ENCODE data around the gene TRIP10.

Gene TRIP10

DNA sequence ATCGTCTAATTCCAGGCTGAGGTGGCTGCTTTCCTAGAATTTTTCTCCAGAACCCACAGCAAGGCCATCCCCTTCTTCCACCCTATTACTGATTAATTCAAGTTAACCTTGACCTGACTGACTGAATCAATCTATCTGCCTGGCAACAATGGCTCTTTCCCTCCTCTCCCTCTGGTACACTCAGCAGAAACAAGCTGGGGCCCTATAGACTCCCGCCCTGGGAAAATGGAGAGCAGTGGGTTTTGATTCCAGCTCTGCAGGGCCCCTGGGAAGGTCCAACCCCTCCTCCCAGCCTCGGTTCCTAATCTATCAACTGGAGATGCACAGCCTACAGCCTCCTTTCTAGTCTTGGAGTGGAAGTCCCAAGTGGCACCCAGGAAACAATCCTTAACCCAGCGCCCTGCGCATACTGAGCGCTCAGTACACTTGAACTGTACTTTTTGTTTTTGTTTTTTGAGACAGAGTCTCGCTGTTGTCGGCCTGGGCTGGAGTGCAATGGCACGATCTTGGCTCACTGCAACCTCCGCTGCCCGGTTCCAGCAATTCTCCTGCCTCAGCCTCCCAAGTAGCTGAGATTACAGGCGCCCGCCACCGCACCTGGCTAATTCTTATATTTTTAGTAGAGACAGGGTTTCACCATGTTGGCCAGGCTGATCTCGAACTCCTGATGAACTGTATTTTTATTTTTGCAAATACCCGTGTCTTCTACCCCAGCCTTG lies 13.8 kb upstream of the TRIP10 start:
- DNase-seq (ENCODE audit: low read depth), result no peak

DNA sequence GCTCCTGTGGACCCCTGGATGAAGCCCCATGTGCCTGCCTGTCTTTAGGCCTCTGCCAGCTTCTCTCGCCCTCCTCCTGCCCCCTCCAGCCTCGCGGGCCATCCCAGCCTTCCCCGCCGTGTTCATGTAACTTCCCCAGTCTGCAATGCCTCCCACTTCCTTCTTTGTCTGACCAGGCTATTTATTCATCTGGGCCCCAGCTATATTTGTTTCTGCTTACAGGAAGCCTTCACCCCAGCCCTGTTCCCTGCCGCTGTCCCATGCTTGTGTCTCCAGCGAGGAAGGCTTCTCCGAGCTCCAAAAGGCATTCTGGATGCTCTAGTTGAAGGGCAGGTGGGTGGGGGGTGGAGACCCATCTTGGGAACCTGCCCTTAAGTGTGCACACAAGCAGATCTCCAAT lies 11.1 kb upstream of the TRIP10 start:
- no peak for DNase-seq (ENCODE audit: low read depth)

DNA sequence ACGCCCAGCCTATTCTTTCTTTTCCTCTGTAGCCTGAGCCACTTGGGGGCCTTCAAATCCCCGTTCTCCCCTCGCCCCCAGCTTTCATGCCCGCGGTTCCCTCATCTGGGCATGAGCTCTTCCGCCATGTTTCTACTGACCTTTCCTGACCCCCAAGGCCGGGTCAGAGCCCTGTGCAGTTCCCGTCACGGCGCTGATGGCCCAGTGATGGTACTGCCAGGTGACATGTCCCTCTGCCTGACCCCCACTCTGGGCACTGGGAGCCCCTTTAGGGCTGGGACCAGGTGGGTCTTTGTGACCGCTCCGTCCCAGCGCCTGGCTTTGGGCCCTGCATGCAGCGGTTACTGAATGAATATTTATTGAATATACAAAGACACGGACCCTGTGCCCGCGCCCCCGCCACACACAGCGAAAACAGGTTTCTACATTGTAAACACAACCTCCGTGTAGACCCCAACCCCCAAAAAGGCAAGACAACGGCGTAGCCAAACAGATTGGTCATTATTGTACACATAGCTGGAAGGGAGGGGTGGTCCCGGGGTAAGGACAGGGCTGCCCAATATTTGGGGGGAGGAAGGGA lies 9.8 kb upstream of the TRIP10 start:
- no peak for DNase-seq (ENCODE audit: low read depth)

DNA sequence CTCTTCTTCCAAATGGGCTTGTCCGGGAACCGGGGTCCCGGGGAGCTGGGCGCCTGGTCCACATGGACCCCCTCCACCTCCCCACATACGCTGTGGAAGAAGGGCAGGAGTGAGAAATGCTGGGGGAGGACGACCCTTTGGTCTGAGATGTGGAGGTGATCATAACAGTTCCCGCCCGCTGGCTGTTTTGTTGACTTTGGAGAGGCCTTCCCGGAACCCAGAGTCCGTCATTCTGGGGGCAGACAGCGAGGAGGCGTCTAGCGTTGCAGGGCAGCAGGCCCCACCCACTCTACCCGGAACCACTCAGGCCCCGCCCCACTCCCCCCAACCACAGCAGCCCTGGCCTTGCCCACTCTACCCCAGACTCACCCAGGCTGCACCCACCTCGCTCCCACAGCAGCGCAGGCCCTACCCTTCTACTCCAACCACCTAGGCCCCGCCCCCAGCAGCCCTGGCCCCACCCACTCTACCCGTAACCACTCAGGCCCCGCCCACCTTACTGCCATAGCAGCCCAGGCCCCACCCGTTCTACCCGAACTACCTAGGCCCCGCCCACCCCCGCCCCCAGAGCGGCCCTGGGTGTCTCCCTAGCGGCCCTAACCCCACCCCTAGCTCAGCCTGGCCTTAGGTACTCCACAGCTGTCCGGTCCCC lies 9.2 kb upstream of the TRIP10 start:
- no peak for DNase-seq (ENCODE audit: low read depth)

DNA sequence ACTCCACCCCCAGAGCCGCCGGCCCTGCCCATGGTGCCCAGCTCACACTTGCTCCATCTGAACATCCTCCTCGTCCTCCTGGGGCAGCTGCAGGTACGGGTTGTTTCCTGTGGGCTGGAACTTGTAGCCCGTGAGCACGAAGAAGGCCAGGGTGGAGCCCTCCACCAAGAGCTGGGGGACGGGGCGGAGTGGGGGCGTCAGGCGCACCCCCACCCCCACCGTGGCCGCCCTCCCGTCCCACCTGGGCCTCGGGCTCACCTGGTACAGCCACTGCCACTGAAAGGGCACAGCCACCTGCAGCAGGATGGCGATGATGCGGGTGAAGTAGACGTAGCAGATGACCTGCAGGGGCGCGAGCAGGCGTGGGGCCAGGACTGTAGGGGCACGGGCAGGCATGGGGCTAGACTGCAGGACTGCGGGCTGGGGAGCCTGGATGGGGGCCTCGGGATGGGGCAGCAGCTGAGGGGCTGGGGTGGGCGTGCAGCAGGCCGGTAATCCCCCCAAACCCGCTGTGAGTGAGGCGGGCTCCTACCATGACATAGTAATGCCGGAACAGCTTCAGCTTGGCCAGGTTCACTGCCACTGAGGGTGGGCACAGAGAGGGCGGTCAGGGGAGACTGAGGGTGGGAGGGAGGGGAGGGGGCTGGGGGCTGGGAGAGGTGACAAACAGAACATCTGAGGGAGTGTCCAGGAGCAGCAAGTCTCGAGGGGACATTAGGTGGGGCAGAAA lies 8.4 kb upstream of the TRIP10 start:
- DNase-seq (ENCODE audit: low read depth), result no peak

DNA sequence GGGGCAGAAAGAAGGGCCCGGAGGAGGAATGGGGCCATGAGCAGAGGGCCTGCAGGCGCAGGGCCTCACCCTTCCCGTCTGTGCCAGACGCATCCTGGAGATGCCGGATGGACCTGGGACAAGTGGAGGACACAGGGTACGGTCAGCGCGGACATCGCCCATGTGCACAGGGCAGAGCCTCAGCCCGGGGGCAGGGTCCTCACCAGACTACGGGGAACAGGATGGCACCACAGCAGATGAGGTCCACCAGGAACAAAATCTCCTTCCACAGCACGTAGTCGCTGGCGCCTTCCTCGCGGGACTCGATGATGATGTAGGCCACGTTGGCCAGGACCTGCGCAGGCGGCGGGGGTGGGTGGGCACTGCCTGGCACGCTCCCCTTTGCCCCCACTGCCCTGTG lies 7.7 kb upstream of the TRIP10 start:
- no peak for DNase-seq (ENCODE audit: low read depth)

DNA sequence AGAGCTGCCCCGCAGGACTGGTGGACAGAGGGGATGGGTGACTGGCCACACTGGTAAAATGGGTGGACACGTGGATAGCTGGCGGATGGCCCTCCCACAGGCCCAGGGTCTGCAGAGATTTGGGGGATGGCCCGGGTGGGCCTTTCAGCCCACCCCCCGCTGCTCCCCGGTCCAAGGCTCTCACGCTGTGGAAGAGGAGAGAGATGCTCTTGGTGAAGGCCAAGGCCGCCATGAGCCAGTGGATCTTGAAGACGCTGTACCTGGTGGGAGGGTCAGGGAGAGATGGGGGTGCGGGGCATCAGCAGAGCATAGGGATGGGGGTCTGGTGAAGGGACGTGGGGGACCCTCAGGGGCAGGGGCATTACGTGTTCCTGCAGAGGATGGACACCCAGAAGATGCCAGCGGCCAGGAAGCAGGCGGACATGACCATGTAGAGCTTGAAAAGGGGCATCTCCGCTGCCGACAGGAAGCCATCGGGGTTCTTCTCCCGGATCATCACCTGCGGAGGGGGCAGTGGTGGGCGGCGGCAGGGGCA lies 6.6 kb upstream of the TRIP10 start:
- no peak for DNase-seq (ENCODE audit: low read depth)

DNA sequence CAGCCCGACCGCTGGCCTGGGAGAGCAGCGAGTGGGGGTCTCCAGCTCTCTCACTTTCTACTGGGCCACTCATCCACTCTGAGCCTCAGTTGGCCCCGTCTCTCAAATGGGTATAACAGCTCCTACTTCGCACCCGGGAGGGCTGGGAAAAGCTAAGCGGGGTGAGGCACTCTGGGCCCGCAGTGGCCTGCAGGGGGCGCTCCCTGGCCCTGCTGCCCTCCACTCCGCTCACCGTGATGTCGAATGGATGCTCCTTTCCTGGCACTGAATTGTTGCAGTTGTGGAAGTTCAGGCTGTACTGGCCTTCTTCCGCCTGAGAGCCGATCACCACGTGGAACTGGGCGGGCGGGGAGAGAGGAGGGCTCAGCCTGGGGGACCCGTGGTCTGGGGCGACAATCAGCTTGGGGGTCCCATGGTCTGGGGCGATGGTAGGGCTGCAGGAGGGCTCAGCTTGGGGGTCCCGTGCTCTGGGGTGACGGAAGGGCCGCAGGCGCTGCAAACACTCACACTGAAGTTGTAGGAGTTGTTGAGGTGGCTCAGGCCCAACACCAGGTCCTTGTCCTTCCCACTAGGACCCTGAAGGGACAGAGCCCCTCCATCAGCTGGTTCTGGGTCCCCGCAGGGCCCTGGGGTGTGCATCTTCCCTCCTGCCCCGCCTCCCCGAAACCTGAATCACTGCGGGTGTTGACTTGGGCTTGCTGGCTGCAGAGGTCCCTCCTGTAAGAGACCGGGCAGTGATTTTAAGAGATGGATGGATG lies 6.0 kb upstream of the TRIP10 start:
- no peak for DNase-seq (ENCODE audit: low read depth)

DNA sequence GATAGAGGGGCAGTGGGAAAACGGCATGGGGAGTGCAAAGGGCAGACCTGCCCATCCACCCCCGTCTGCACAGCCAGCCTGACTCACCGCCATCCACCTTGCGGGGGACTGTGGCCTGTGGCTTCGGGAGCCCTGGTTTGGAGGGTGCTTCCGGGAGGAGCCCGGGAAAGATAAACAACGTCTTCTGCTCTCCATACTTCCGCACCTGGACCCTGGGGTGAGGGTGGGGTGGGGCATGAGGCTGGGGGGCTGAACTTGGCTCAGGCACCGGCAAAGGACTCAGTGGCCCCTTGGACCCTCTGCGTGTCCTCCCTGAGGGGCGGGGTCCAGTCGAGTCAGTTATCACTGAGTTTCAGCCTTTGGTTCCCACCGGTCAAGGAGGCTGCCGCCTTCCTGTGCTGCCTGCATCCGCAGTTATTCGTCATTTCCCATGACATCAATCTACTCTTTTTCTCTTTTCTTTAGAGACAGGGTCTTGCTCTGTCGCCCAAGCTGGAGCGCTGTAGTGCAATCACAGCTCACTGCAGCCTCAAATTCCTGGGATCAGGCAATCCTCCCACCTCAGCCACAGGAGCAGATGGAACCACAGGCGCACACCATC lies 5.3 kb upstream of the TRIP10 start:
- DNase-seq (ENCODE audit: low read depth), result no peak

DNA sequence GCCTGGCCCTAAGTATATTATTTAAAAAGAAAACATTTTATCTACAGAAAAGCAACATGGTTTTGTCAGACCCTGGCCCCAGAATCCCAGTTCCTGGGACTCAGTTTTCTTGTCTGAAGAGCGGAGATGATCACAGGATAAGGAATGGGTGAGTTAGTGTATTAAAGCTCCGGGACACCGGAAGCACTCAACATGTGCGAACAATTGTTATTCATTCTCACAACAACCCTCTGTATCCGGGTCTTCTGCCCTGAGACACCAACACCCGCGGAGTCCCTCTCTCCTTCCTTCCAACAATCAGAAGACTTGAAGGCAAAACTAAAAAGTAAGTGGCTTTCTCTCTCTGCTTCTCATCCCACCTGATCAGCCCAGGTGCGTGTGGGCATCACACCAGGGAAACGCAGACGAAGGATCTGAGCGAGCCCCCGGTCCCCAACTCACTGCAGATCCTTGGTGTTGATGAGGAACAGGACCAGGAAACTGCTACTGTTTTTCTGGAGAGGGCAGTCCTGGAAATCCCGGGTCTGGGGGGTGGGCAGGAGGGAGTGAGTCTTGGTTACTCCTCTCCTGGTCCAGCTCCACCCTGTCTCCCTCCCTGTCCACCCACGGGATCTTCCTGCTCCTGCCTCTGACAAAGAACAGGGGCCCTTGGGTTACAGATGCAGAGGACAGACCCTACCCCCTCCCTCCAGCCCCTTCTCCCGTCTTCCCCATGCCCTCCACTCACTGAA lies 4.1 kb upstream of the TRIP10 start:
- no peak for DNase-seq (ENCODE audit: low read depth)

DNA sequence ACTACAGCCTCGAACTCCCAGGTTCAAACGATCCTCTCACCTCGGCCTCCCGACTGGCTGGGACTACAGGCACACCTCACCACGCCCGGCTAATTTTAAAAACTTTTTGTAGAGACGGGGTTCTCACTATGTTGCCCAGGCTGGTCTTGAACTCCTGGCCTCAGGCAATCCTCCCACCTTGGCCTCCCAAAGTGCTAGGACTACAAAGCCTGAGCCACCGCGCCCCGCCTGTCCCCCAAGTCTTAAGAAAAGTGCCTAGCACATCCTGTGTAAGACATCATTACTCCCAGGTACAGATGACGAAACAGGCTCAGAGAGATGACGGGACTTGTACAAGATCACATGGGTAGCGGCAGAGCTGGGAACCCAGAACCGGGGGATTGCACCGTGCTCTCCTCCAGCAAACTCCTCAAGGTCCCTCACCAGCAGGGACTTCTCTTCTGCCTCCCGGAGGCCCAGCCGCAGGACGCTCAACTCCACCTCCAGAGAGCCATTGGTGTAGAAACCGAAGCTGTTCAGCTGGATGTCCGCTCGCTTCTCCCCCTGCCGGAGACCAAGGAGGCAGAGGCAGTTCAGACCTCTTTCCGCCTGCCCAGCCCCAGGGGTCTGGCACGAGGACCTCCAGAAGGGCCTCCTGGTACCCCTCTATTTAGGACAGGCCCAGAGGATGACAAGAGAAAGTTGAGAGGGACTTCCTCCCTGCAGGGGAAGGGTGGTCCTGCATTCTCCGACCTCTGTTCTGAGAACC lies 3.1 kb upstream of the TRIP10 start:
- DNase-seq (ENCODE audit: low read depth), result peak; percentile 47

DNA sequence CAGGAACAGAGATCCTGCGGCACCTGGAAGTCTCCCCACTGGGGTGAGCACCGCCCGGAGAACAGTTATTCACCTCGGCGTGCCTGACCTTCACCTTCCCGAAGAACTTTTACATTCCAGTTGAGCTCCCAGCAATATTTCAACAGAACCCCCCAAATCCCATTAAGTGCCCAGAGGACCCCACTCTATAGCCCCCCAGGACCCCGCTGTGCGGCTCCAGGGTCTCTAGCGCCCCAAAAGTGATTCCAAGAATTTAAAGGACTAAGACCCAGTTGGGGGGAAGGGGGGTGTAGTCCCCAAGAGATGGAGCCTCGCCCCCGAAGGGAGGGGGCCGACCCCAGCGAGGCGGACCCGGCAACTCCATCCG lies 2.6 kb upstream of the TRIP10 start:
- DNase-seq (ENCODE audit: low read depth), result no peak

DNA sequence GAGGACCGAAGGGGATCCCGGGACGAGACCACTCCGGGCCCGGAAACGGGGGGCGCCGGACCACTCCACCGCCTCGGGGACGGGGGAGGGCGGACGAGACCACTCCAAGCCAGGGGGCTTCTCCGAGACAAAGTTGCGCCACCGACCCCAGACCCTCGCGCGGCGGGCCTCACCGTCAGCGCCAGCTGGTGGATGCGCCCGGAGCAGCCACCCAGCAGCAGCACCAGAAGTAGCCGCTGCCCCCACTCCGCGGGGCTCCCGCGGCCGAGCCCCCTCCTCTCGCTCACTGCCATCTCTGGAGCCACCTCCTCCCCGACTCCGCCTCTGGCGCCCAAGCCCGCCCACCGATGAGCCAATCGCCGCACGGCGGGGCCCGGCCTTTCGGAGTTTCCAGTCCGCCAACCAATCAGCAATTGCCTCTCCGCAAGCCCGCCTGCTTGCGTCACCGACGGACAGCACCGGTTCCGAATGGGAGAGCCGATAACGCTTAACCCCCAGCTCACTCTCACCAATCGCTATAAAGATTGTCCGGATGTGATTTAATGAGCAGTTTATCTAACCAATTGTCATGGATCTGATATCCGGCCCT lies 2.1 kb upstream of the TRIP10 start, which contains the start of gene GPR108:
TSS of gene GPR108 (minus strand) at position 297 of the 589 bp plus-strand sequence. CDS start at position 293, 4 bp downstream.
- DNase-seq (ENCODE audit: low read depth), result peak; percentile 100

DNA sequence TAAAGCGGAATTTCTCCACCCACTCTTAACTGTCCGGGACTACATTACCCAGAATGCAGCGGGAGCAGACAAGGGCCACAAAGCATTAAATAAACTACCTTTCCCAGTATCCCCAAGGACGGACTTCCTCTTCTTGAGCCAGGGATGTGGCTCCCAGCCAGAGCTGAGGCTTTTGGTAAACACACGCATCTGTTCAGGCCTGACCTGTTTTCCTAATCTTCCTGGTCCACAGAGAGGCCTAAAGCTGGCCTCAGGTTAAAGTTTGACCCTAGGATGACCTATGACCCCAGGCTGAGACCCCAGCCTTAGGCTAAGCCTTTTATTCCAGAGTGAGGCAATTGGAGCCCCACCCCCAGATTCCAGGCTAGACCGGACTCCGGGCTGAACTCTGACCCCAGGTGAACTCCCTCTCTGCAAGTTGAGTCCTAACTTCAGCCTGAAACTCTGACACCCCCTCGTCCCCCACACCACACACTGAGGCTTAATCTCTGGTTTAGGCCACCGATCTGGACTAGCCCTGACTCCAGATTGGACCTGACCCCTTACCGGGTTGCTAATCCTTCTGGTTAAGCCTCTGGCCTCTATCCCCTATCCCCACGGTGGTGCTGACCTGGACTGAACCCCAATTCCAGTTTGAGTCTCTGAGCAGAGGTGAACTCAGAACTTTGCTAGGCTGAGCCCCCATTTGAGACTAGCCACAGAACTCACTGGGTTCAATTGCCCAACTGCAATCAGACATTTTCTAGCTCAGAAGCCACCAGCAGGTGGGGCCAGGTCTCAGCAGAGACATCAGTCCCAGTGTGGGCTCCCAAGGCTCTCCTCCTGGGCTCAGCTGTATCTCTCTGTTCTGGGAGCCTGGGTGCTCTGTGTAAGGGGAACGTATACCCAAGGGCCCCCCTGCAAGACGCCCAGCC lies 1.4 kb upstream of the TRIP10 start:
- peak; percentile 56 for DNase-seq (ENCODE audit: low read depth)

DNA sequence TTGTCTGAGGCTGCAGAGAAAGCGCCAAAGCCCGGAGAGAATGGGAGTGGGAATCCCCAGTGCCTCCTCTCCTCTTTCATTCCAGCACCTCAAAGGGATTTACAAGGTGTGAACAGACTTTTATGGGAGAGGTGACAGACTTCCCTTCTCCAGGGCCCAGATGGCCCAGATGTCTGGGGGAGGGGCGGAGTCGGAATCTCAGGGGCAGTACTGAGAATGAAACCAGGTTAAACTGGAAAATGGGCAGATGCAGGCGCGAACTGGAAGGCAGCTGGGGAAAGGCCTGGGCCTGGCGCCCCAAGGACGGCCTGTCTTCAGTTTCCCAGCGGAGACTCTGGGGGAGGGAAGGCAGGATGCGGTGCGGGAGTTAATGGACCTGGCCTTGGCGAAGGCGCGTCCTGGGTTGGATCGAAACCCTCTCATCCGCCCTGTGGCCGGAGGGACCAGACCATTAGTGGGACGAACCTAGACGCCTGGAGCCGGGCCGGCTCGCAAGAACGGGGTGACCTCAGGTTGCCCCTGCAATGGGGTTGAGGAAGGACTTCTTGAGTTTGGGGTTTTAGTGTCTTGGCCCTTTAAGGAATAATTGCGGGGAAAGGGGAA lies 592 bp upstream of the TRIP10 start:
- no peak for DNase-seq (ENCODE audit: low read depth)

DNA sequence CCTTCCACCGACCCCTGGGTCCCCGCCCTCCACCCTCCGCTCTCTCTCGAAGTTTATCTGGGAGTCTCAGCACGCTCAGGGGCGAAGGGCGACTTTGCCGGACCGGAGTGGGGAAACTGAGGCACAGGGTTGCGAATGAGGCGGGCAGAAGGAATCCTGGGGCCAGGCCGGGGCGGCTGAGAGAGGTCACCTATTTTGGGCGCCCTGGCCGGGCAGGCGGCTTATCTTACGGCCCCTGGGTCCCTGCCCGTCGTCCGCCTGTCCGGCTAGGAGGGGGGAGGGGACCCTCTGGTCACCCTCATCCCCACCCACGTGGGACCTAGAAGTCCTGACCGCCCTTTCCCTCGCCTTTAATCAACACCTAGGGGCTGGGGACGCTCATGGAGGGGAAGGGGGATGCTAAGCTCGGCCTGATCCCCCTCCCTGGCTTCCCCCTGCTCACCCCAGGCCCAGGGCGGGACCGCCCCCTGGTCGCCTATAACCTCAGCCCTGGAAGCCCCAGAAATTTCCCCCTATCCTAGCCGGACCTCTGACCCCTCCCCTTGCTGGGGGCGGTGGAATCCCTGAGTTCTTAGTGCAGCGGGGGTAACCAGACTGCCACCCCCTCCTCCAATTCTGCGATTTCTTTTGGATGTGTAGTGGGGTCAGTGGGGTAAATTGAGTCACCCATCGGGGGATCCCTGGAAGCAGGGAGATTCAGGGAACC lies 556 bp downstream of the TRIP10 start:
- DNase-seq (ENCODE audit: low read depth), result no peak

DNA sequence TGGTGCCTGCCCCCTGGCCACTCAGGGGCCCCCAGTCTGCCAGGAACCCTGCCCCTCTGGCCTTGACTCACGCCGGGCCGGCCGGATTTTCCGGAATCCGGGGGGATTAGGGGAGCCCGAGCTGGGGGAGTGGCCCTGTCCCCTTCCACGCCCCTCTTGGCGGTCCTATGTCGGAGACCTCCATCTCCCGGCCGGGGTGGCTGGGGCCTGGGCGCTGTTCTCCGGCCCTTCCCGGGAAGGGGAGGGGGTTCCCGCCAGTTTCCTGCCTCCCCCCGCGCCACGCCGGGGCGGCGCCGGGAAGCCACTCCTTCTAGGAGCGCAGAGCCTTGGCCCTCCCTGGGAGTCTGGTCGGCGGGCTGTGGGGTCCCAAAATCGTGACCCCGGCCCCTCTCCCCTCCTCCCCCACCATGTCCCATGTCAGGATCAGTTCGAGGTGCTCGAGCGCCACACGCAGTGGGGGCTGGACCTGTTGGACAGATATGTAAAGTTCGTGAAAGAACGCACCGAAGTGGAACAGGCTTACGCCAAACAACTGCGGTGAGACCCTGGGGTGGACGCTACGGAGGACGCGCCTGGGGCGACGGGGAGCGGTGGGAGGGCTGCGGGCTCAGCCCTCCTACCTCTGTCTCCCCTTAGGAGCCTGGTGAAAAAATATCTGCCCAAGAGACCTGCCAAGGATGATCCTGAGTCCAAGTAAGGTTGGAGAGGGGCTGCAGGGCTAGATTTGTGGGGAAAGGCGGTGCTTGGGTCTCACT lies 1.3 kb downstream of the TRIP10 start:
- DNase-seq (ENCODE audit: low read depth), result no peak

Measured in T-helper 22 cell (primary cell).